Measurements from ENCODE around the gene ACTA2.

Gene ACTA2

GRCh38 chr10:88886557-88886956, 66.0 kb downstream of the ACTA2 start:
- no peak overlapping the region for H3K27ac ChIP-seq

More at GRCh38 chr10:88886557-88886956, 66.0 kb downstream of the ACTA2 start:
- TF ChIP-seq ZFX (IDR thresholded peaks at IDR 0.05): no peak
- no peak for TF ChIP-seq CTCF (conservative IDR thresholded peaks at IDR 0.05)

Data from C4-2B (cell line).